ENCODE measurements around the gene SNAPIN. TPM values are rescaled to one million over a fixed set of nuclear protein-coding genes. Genes with fewer than 3 reads are reported as not detected.
A peak's percentile ranks its signal among the peaks of the same experiment; 100 is the strongest.

SNAPIN gene
- total and polyA plus RNA-seq, 8 donors: 7.5 to 27.3 (median 12.5) TPM

DNA sequence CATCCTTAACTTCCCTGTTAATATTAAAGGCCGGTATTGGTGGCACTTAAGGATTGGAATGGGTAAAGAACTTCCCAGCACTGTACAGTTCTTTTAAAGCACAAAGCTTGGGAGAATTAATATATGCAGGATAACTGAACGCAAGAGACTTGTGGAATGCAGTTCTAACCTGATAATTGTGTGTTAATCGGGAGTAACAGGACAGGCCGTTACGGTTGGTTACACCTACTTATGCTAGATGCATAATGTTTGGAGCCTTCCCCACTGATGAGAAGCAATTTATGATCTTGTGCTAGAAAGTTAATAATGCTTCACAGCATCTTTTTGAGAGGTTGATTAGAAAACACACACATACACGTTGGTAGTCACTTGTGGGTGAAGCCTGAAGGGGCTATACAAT is 17.6 kb upstream of the SNAPIN start:
- WGBS, 2 donors: 52 to 65% methylated on average over 6 of the region's 6 CpGs
- FAIRE-seq: no peak
- H3K27me3 ChIP-seq: no peaks in the 10 kb centered on the region
- no peak for ATAC-seq
- DNase-seq: no peak
- no peaks in the 10 kb centered on the region for H3K9me3 ChIP-seq
- no peak for TF ChIP-seq CTCF (IDR thresholded peaks at IDR 0.05)
- H3K27ac ChIP-seq: no peak overlapping the region
- peaks cover 12 to 45% (median 36%) of the 10 kb centered on the region in 3 donors for H3K4me1 ChIP-seq
- intact Hi-C loops (cut with DNase I): no loop called here
- no peak overlapping the region for H3K4me3 ChIP-seq
- H3K36me3 ChIP-seq: peaks cover 13 to 93% (median 67%) of the 10 kb centered on the region in 3 donors

GRCh38 chr1:153642161-153642560 is 16.3 kb upstream of the SNAPIN start:
- no peak overlapping the region for H3K4me3 ChIP-seq
- H3K27me3 ChIP-seq: no peaks in the 10 kb centered on the region
- FAIRE-seq (no peak), ATAC-seq (no peak), DNase-seq (peak in 1 of 6 donors; percentile 44)
- WGBS, 2 donors: 80 to 87% methylated on average over 11 of the region's 11 CpGs
- no peaks in the 10 kb centered on the region for H3K9me3 ChIP-seq
- H3K27ac ChIP-seq: no peak overlapping the region
- peaks cover 6 to 32% (median 24%) of the 10 kb centered on the region in 3 donors for H3K4me1 ChIP-seq
- intact Hi-C loops (cut with DNase I): no loop called here
- TF ChIP-seq CTCF (IDR thresholded peaks at IDR 0.05): no peak
- H3K36me3 ChIP-seq: peaks cover 13 to 84% (median 65%) of the 10 kb centered on the region in 3 donors

DNA sequence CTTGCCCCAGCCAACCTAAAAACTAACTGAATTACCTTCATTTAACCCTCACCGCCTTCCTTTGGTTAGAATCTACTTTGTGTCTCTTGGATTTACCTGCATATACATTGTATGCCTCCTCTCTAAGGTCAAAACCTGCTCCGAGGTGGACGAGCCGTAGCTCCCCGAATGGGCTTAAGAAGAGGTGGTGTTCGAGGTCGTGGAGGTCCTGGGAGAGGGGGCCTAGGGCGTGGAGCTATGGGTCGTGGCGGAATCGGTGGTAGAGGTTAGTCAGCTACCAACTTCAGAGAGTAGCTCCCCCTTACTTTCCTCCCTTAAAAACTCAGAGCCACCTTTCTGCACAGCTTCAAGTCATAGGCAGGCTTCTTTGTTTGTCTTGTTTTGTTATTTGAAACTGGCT is 15.4 kb upstream of the SNAPIN start:
- Histone ChIP-seq H3K36me3 (peaks cover 13 to 76% (median 65%) of the 10 kb centered on the region in 3 donors), H3K9me3 (no peaks in the 10 kb centered on the region), H3K27me3 (no peaks in the 10 kb centered on the region), H3K27ac (peak overlapping the region in 1 of 4 donors; percentile 2), H3K4me3 (no peak overlapping the region), H3K4me1 (peaks cover 3 to 26% (median 17%) of the 10 kb centered on the region in 3 donors)
- peak in 1 of 6 donors; percentile 45 for DNase-seq
- TF ChIP-seq CTCF (IDR thresholded peaks at IDR 0.05): no peak
- intact Hi-C loops (cut with DNase I): no loop called here
- 89 to 91% methylated on average over 11 of the region's 11 CpGs for WGBS, 2 donors
- no peak for FAIRE-seq
- ATAC-seq: no peak

GRCh38 chr1:153643816-153644215 is 14.7 kb upstream of the SNAPIN start:
- ATAC-seq: no peak
- Histone ChIP-seq H3K4me1 (peaks cover 6 to 30% (median 18%) of the 10 kb centered on the region in 3 donors), H3K9me3 (no peaks in the 10 kb centered on the region), H3K4me3 (no peak overlapping the region), H3K36me3 (peaks cover 13 to 69% (median 60%) of the 10 kb centered on the region in 3 donors), H3K27ac (no peak overlapping the region), H3K27me3 (no peaks in the 10 kb centered on the region)
- TF ChIP-seq CTCF (IDR thresholded peaks at IDR 0.05): no peak
- DNase-seq: no peak
- FAIRE-seq: no peak
- intact Hi-C loops (cut with DNase I): no loop called here

DNA sequence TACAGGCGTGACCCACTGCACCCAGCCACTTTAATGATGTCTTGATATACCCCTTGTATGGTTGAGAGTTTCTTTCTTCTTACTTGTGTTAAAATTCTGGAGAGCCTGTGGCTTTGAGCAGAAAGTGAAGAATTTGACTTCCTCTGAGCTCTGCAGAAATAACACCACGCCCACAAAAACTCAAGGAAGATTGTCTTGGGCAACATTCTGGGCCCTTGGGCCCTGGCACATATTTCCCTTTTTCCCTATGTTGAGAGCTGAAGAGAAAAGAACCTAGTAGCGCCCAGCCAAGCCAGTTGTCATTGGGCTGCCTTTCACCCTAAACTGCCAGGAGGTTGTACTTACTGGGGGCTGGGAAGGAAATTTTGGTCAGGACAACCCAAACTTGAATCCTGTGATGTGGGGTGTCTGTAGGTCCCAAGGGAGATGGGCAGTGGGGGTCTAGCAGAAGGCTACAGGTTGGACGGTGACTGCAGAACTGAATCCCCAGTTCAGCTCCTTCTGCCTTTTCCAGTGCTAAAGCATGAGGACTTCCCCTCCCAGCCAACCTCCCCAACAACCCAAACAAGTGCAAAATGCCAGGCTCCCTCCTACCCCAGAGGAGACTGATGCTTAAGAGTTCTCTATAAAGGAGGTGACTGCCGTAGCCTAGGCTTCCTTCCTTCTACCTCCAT is 11.7 kb upstream of the SNAPIN start:
- intact Hi-C loops (cut with DNase I): no loop called here
- WGBS, 2 donors: 93 to 97% methylated on average over 5 of the region's 5 CpGs
- TF ChIP-seq CTCF (IDR thresholded peaks at IDR 0.05): no peak
- H3K4me1 ChIP-seq: peaks cover 21 to 36% (median 36%) of the 10 kb centered on the region in 3 donors
- no peaks in the 10 kb centered on the region for H3K9me3 ChIP-seq
- ATAC-seq (no peak), FAIRE-seq (no peak), DNase-seq (peak in 1 of 6 donors; percentile 11)
- H3K27me3 ChIP-seq: no peaks in the 10 kb centered on the region
- peak overlapping the region in 1 of 4 donors; percentile 13 for H3K27ac ChIP-seq
- peaks cover 10 to 39% (median 33%) of the 10 kb centered on the region in 3 donors for H3K36me3 ChIP-seq
- H3K4me3 ChIP-seq: no peak overlapping the region

All from pancreas (tissue), 10 donors.